Testis (tissue), 3 donors: ENCODE data around the gene RALGAPA1. TPM values are rescaled to one million over a fixed set of nuclear protein-coding genes. Genes with fewer than 3 reads are reported as not detected.
"Not testable (repeated sequence)": the region's sequence is repeated elsewhere in the genome, so short reads cannot be mapped to it uniquely, and the experiment has no call there.

ENCODE experiments used
- DNase-seq: peaks from one replicate; pipeline ENCODE4 v3.0.0-alpha.2; 2019
- H3K27ac ChIP-seq, 2 donors: fragments of 200-600 bp; sonication (generic); one replicate each; pipeline ENCODE4 v1.5.1; 2019
- H3K27me3 ChIP-seq: fragments of 200-600 bp; sonication (generic); one replicate; pipeline ENCODE4 v1.5.1; 2019
- H3K36me3 ChIP-seq: fragments of 200-600 bp; sonication (generic); one replicate; pipeline ENCODE4 v1.5.1; 2017; ENCODE audit warnings: low read depth; ENCODE audit errors: missing control alignments
- H3K4me1 ChIP-seq: fragments of 200-600 bp; sonication (generic); one replicate; pipeline ENCODE4 v1.5.1; 2019
- H3K4me3 ChIP-seq, 2 donors: fragments of 200-600 bp; sonication (generic); one replicate each; pipeline ENCODE4 v1.5.1; 2017 to 2019
- H3K9me3 ChIP-seq: fragments of 200-600 bp; sonication (generic); one replicate; pipeline ENCODE4 v1.5.1; 2017
- POLR2A ChIP-seq: fragments of 450-650 bp; IDR thresholded peaks from one replicate; pipeline ENCODE4 v1.6.1; 2017; ENCODE audit warnings: antibody characterized with exemption, mild to moderate bottlenecking, moderate library complexity
- WGBS, 2 donors: methylation state at CpG; one replicate each; pipeline ENCODE4 v1.1.5; 2018; 5-methylcytosine and 5-hydroxymethylcytosine counted together
- intact Hi-C: fragments of 100-400 bp; cut with DNase I; formaldehyde crosslinking; loops from one replicate; pipeline ENCODE4 v1.15.1; 2023; ENCODE audit warnings: low total_unique reads
- polyA plus RNA-seq: library from polyadenylated mRNA; stranded (reverse); fragments of 350-450 nt; fragmentation: Illumina TruSeq; extraction: RNeasy Lipid Tissue Mini Kit (QIAGEN cat#74804); gene quantifications from one replicate; pipeline ENCODE4 v1.2.3, GENCODE V29; 2014; ENCODE audit warnings: low read depth, low replicate concordance; ENCODE audit not compliant: insufficient read depth
- total RNA-seq, 2 donors: library from RNA; depleted of rRNA; stranded (reverse); fragments of >200 nt; gene quantifications; one replicate each; pipeline ENCODE4 v1.2.3, GENCODE V29; 2016
- TF ChIP-seq, protein P1 (sequence below), 3 experiments: fragments of 450-650 bp in 2 of 3; fragments of 200-600 bp in 1 of 3; sonication (generic) in 1 of 3; IDR thresholded peaks; one replicate each; pipeline ENCODE4 v1.5.1; 2016 to 2019; ENCODE audit warnings: antibody characterized with exemption in 3 of 3, mild to moderate bottlenecking in 2 of 3, moderate library complexity in 1 of 3

RALGAPA1 gene
- total and polyA plus RNA-seq, 3 donors from 2014 or later, result 25.6 to 111 (median 75.1) TPM

DNA sequence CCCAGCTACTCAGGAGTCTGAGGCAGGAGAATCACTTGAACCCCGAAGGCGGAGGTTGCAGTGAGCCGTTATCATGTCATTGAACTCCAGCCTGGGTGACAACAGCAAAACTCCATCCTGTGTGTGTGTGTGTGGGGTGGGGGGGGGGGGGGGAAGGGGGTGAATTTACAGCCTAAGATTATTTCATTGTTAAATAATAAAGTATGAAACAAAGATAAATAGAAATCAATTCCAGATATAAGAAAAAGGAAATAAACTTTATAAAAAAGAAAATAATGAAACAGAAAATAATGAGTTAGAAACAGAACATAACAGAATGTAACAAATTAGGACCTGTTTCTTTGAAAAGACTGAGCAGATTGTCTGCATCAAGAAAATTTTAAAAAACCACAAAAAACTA is 191.6 kb downstream of the RALGAPA1 start:
- TF ChIP-seq, protein P1, sequence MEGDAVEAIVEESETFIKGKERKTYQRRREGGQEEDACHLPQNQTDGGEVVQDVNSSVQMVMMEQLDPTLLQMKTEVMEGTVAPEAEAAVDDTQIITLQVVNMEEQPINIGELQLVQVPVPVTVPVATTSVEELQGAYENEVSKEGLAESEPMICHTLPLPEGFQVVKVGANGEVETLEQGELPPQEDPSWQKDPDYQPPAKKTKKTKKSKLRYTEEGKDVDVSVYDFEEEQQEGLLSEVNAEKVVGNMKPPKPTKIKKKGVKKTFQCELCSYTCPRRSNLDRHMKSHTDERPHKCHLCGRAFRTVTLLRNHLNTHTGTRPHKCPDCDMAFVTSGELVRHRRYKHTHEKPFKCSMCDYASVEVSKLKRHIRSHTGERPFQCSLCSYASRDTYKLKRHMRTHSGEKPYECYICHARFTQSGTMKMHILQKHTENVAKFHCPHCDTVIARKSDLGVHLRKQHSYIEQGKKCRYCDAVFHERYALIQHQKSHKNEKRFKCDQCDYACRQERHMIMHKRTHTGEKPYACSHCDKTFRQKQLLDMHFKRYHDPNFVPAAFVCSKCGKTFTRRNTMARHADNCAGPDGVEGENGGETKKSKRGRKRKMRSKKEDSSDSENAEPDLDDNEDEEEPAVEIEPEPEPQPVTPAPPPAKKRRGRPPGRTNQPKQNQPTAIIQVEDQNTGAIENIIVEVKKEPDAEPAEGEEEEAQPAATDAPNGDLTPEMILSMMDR (IDR thresholded peaks at IDR 0.05), result no peak
- no peak for TF ChIP-seq POLR2A
- WGBS, 2 donors, result 92 to 100% methylated on average over 3 of the region's 3 CpGs
- intact Hi-C loops, result no loop called here
- no peak overlapping the region for H3K27ac ChIP-seq
- no peaks in the 10 kb centered on the region for H3K9me3 ChIP-seq
- no peaks in the 10 kb centered on the region for H3K4me1 ChIP-seq
- no peaks in the 10 kb centered on the region for H3K27me3 ChIP-seq
- H3K36me3 ChIP-seq, result no peaks in the 10 kb centered on the region
- no peak for DNase-seq
- H3K4me3 ChIP-seq, result no peak overlapping the region

DNA sequence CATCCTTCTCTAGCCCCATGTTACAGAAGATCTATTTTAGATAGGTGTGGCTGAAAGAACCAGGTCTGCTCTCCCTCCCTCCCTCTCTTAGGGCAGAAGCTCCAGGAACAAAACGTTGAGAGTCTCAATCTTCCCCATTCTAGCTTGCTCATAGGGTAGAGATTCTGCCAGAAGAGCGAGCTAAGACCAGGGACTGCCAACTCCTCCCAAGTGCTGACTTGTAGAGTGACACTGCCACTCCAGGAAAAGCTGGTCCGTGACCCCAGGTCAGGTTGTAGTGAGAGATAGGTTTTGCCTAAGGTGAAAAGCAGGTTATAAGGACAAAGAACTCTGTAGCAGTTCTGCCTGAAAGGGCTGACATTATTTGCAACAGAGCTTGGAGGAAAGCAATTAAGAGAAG is 201.7 kb downstream of the RALGAPA1 start:
- Histone ChIP-seq H3K4me1 (no peaks in the 10 kb centered on the region), H3K36me3 (no peaks in the 10 kb centered on the region), H3K9me3 (no peaks in the 10 kb centered on the region), H3K27ac (no peak overlapping the region), H3K27me3 (no peaks in the 10 kb centered on the region), H3K4me3 (no peak overlapping the region)
- intact Hi-C loops, result no loop called here
- DNase-seq, result no peak
- WGBS, 2 donors, result 71 to 80% methylated on average over 3 of the region's 3 CpGs
- TF ChIP-seq, protein P1 (IDR thresholded peaks at IDR 0.05), result no peak

DNA sequence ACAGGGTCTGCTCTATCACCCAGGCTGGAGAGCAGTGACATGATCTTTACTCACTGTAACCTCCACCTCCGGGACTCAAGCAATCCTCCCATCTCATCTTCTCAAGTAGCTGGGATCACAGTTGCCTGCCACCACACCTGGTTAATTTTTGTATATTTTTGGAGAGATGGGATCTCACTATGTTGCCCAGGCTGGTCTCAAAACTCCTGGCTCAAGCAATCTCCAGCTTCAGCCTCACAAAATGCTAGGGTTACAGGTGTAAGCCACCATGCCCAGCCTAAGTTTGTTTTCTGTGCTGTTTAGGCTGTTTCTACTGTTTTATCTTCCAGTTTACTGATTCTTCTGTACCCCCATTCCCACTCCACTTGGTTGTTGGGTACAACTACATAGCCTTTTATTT is 208.8 kb downstream of the RALGAPA1 start:
- intact Hi-C loops, result no loop called here

DNA sequence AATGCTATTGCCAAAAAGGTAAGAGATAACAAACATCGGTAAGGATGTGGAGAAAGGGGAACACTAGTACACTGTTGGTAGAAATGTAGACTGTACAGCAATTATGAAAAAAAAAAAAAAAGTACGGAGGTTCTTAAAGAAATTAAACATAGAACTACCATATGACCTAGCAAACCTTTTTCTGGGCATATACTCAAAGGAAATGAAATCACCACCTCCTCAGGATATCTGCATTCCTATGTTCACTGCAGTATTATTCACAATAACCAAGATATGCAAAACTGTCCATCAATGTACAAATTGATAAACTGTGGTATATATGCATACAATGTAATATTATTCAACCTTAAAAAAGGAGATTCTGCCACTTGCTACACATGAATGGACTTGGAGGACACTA is 214.5 kb downstream of the RALGAPA1 start:
- Histone ChIP-seq H3K9me3 (no peaks in the 10 kb centered on the region), H3K4me3 (no peak overlapping the region), H3K36me3 (no peaks in the 10 kb centered on the region), H3K4me1 (no peaks in the 10 kb centered on the region), H3K27me3 (no peaks in the 10 kb centered on the region), H3K27ac (no peak overlapping the region)
- WGBS, 2 donors, result 92 to 97% methylated on average over 2 of the region's 2 CpGs
- TF ChIP-seq, protein P1 (IDR thresholded peaks at IDR 0.05), result no peak
- TF ChIP-seq POLR2A, result no peak
- intact Hi-C loops, result no loop called here
- no peak for DNase-seq

More for the DNA sequence above, 208.8 kb downstream of the RALGAPA1 start:
- no peak overlapping the region for H3K4me3 ChIP-seq
- TF ChIP-seq, protein P1 (IDR thresholded peaks at IDR 0.05), result no peak
- TF ChIP-seq POLR2A, result no peak
- 100% methylated on average over 1 of the region's 1 CpG for WGBS, 2 donors
- H3K36me3 ChIP-seq, result no peaks in the 10 kb centered on the region
- H3K4me1 ChIP-seq, result no peaks in the 10 kb centered on the region
- H3K27me3 ChIP-seq, result no peaks in the 10 kb centered on the region
- no peaks in the 10 kb centered on the region for H3K9me3 ChIP-seq
- DNase-seq, result no peak
- no peak overlapping the region for H3K27ac ChIP-seq

DNA sequence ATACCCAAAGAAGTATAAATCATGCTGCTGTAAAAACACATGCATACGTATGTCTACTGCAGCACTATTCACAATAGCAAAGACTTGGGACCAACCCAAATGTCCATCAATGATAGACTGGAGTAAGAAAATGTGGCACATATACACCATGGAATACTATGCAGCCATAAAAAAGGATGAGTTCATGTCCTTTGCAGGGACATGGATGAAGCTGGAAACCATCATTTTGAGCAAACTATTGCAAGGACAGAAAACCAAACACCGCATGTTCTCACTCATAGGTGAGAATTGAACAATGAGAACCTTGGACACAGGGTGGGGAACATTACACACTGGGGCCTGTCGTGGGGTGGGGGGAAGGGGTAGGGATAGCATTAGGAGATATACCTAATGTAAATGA is 221.7 kb downstream of the RALGAPA1 start:
- H3K4me1 ChIP-seq, DNase-seq, H3K27me3 ChIP-seq, H3K9me3 ChIP-seq, H3K27ac ChIP-seq, H3K4me3 ChIP-seq, intact Hi-C loops, H3K36me3 ChIP-seq: not testable (repeated sequence)
- WGBS, 2 donors, result 87 to 99% methylated on average over 3 of the region's 3 CpGs
